ENCODE results near the gene GYPB.
"Not testable (repeated sequence)": the region's sequence is repeated elsewhere in the genome, so short reads cannot be mapped to it uniquely, and the experiment has no call there.

GRCh38 chr4:144019277-144019676 is at the start of gene GYPB:
- not testable (repeated sequence) for TF ChIP-seq CTCF (IDR thresholded peaks at IDR 0.05); POLR2A (IDR thresholded peaks at IDR 0.05); POLR2AphosphoS5 (IDR thresholded peaks at IDR 0.05; ENCODE audit: insufficient read depth in 1 of 2, low read depth in 1 of 2)
